Chondrocyte (in vitro differentiated cells): ENCODE data around the gene HYAL2. TPM values are rescaled to one million over a fixed set of nuclear protein-coding genes. Genes with fewer than 3 reads are reported as not detected.

Source experiments
- DNase-seq: peaks from one replicate; pipeline ENCODE4 v3.0.0; 2021; ENCODE audit warnings: mixed read lengths, low spot score
- H3K27ac Mint-ChIP-seq: one replicate; pipeline ENCODE4 v1.8.0; 2021; ENCODE audit warnings: mild to moderate bottlenecking, moderate library complexity, mixed read lengths; ENCODE audit not compliant: unreplicated experiment
- H3K27me3 Mint-ChIP-seq: 2 replicates; pipeline ENCODE4 v1.8.0; 2021; ENCODE audit warnings: low read depth, mixed read lengths
- H3K36me3 Mint-ChIP-seq: 2 replicates; pipeline ENCODE4 v1.8.0; 2021; ENCODE audit warnings: low read depth, mixed read lengths
- H3K4me1 Mint-ChIP-seq: 2 replicates; pipeline ENCODE4 v1.8.0; 2021; ENCODE audit warnings: low read depth, mild to moderate bottlenecking, mixed read lengths
- H3K4me3 Mint-ChIP-seq: one replicate; pipeline ENCODE4 v1.8.0; 2021; ENCODE audit warnings: mild to moderate bottlenecking, moderate library complexity, mixed read lengths; ENCODE audit not compliant: unreplicated experiment
- H3K9me3 Mint-ChIP-seq: 2 replicates; pipeline ENCODE4 v1.8.0; 2021; ENCODE audit warnings: low read depth, mixed read lengths
- CTCF ChIP-seq: fragments of 200-600 bp; sonication (generic); IDR thresholded peaks from 2 replicates; pipeline ENCODE4 v1.5.0; 2021; ENCODE audit warnings: antibody characterized with exemption, mild to moderate bottlenecking, moderate library complexity
- total RNA-seq: library from RNA; stranded (reverse); gene quantifications from 3 replicates; pipeline ENCODE4 v1.2.1, GENCODE V29; 2021

The HYAL2 gene
- total RNA-seq, 1 donor from 2014 or later: 31.3 TPM

GRCh38 chr3:50294492-50295403, 27.8 kb downstream of the HYAL2 start:
- DNase-seq: no peak
- Mint-ChIP-seq H3K9me3 (no peaks in the 10 kb centered on the region), H3K4me3 (no peak overlapping the region), H3K4me1 (peaks cover 27% of the 10 kb centered on the region), H3K36me3 (no peaks in the 10 kb centered on the region), H3K27ac (no peak overlapping the region), H3K27me3 (no peaks in the 10 kb centered on the region)
- no peak for TF ChIP-seq CTCF

- no peak for TF ChIP-seq CTCF
- Mint-ChIP-seq H3K4me3 (no peak overlapping the region), H3K9me3 (no peaks in the 10 kb centered on the region), H3K27ac (no peak overlapping the region), H3K36me3 (no peaks in the 10 kb centered on the region), H3K27me3 (no peaks in the 10 kb centered on the region), H3K4me1 (peaks cover 24% of the 10 kb centered on the region)
- DNase-seq: no peak
These were observed 28.5 kb downstream of the HYAL2 start for GRCh38 chr3:50294089-50294488.

DNA sequence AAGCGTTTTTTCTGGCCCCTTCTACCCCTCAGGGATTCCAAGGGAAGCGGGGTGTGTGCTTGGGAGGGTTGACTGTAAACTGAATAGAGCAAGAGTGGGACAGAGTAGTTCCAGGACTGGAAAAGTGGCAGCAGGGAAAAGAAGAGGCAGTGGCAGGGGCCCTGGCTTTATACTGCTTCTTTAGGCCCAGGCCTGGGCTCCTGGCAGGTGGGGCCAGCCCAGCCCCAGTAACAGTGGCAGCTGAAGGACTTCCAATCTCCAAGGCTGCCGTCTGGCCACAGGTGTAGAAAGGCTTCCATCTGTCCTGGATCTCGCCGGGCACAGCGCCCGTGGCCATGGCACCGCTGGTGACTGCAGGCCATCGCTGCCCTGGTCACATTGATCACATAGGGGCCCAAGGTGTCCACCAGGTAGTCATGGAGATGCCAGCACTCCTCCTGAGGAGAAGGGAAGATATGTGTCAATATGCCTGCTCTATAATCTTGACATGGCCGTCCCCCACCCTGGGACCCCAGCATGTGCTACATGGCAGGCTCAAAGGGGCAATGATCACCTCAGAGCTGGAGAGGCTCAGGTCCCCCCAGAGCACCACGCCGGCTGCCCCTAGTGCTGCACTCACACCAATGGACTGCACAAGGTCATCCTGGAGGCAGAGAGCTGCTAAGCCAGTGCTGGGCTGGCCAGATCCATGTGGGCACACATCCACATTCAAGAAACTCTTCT, 29.3 kb downstream of the HYAL2 start:
- Mint-ChIP-seq H3K36me3 (peaks cover 3% of the 10 kb centered on the region), H3K27me3 (no peaks in the 10 kb centered on the region), H3K4me1 (peaks cover 19% of the 10 kb centered on the region), H3K9me3 (no peaks in the 10 kb centered on the region), H3K27ac (peak overlapping the region; percentile 98), H3K4me3 (peak overlapping the region; percentile 75)
- no peak for DNase-seq
- no peak for TF ChIP-seq CTCF

GRCh38 chr3:50292159-50293078, 30.1 kb downstream of the HYAL2 start, which contains the start of gene IFRD2:
Gene IFRD2, minus strand, starts transcription at chr3:50292429. Its CDS starts 155 bp downstream, at chr3:50292274.
- Mint-ChIP-seq H3K9me3 (no peaks in the 10 kb centered on the region), H3K27me3 (no peaks in the 10 kb centered on the region), H3K27ac (peak within 1 kb of the TSS; percentile 98), H3K4me1 (peaks cover 16% of the 10 kb centered on the region), H3K4me3 (peak within 1 kb of the TSS; percentile 75), H3K36me3 (peaks cover 5% of the 10 kb centered on the region)
- TF ChIP-seq CTCF: peak; percentile 7
- DNase-seq: peak; percentile 99
